NT2/D1 (cell line): ENCODE data around the gene ZNF682.
A peak's percentile ranks its signal among the peaks of the same experiment; 100 is the strongest.
"Not testable (repeated sequence)": the region's sequence is repeated elsewhere in the genome, so short reads cannot be mapped to it uniquely, and the experiment has no call there.

Experiments
- DNase-seq: peaks from one replicate; pipeline ENCODE4 v3.0.0-alpha.2; 2011; ENCODE audit warnings: low read depth, low spot score
- H3K27me3 ChIP-seq: 2 replicates; pipeline ENCODE4 v1.6.0; 2011; ENCODE audit warnings: mild to moderate bottlenecking; ENCODE audit not compliant: insufficient read length, insufficient read depth
- H3K36me3 ChIP-seq: 2 replicates; pipeline ENCODE4 v1.6.1; 2011; ENCODE audit warnings: mild to moderate bottlenecking, low read length, mixed read lengths; ENCODE audit not compliant: insufficient read depth, insufficient read length
- H3K4me1 ChIP-seq: 2 replicates; pipeline ENCODE4 v1.5.1; 2011; ENCODE audit not compliant: insufficient read depth, insufficient read length
- H3K4me3 ChIP-seq: 2 replicates; pipeline ENCODE4 v1.5.1; 2011; ENCODE audit warnings: low read depth; ENCODE audit not compliant: insufficient read length
- H3K9ac ChIP-seq: 2 replicates; pipeline ENCODE4 v1.6.0; 2011; ENCODE audit warnings: low read depth; ENCODE audit not compliant: insufficient read length
- H3K9me3 ChIP-seq: 2 replicates; pipeline ENCODE4 v1.5.1; 2011; ENCODE audit warnings: mild to moderate bottlenecking, low read length; ENCODE audit not compliant: insufficient read depth
- SUZ12 ChIP-seq: IDR thresholded peaks from 2 replicates; pipeline ENCODE4 v1.6.1; 2011; ENCODE audit not compliant: insufficient read length, insufficient read depth; ENCODE audit errors: extremely low read depth
- YY1 ChIP-seq: IDR thresholded peaks from 2 replicates; pipeline ENCODE4 v1.6.1; 2011; ENCODE audit not compliant: insufficient read length, insufficient read depth
- ZNF274 ChIP-seq: IDR thresholded peaks from 2 replicates; pipeline ENCODE4 v1.6.1; 2011; ENCODE audit warnings: mild to moderate bottlenecking, low read depth, low read length

The ZNF682 gene

GRCh38 chr19:20051841-20052768, 12.8 kb upstream of the ZNF682 start:
- no peaks in the 10 kb centered on the region for H3K36me3 ChIP-seq
- H3K9me3 ChIP-seq: no peaks in the 10 kb centered on the region
- H3K4me1 ChIP-seq: no peaks in the 10 kb centered on the region
- H3K4me3 ChIP-seq: peak overlapping the region; percentile 87
- H3K9ac ChIP-seq: peak overlapping the region; percentile 83
- peak; percentile 99 for DNase-seq
- no peaks in the 10 kb centered on the region for H3K27me3 ChIP-seq
- TF ChIP-seq SUZ12 (no peak), YY1 (peak; percentile 59), ZNF274 (no peak)

- H3K4me3 ChIP-seq, H3K9ac ChIP-seq, H3K9me3 ChIP-seq, DNase-seq, H3K4me1 ChIP-seq, H3K36me3 ChIP-seq, H3K27me3 ChIP-seq: not testable (repeated sequence)
These were observed 6.4 kb upstream of the ZNF682 start for GRCh38 chr19:20045742-20046141.

- no peaks in the 10 kb centered on the region for H3K4me1 ChIP-seq
- TF ChIP-seq YY1 (no peak), SUZ12 (no peak), ZNF274 (no peak)
- H3K27me3 ChIP-seq: no peaks in the 10 kb centered on the region
- DNase-seq: no peak
- no peak overlapping the region for H3K4me3 ChIP-seq
- H3K36me3 ChIP-seq: no peaks in the 10 kb centered on the region
- H3K9ac ChIP-seq: no peak overlapping the region
- H3K9me3 ChIP-seq: no peaks in the 10 kb centered on the region
These were observed 5.4 kb upstream of the ZNF682 start for GRCh38 chr19:20044663-20045062.

GRCh38 chr19:20038358-20039202, 725 bp downstream of the ZNF682 start:
- Histone ChIP-seq H3K36me3 (peaks cover 17% of the 10 kb centered on the region), H3K27me3 (no peaks in the 10 kb centered on the region), H3K4me1 (no peaks in the 10 kb centered on the region), H3K9ac (peak overlapping the region; percentile 90), H3K4me3 (peak overlapping the region; percentile 86), H3K9me3 (no peaks in the 10 kb centered on the region)
- DNase-seq: no peak
- TF ChIP-seq ZNF274 (no peak), SUZ12 (no peak), YY1 (no peak)

DNA sequence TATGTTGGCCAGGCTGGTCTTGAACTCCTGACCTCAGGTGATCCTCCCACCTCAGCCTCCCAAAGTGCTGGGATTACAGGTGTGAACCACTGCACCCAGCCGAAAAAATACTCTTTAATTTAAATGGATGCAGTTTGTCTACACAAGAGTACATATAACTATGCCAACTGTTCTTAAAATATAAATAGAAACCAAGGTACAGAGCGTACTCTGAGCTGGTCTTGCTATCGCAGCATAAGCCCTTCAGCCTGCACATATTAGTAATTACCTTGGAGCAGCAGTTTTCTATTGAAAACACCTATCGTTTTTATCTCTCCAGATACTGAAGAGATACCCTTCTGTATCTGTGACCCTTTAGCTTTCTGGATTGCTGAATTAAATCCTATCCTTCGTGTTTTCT, 3.4 kb downstream of the ZNF682 start:
- Histone ChIP-seq H3K4me3 (no peak overlapping the region), H3K4me1 (no peaks in the 10 kb centered on the region), H3K36me3 (peaks cover 29% of the 10 kb centered on the region), H3K27me3 (no peaks in the 10 kb centered on the region), H3K9me3 (no peaks in the 10 kb centered on the region), H3K9ac (no peak overlapping the region)
- DNase-seq: no peak
- TF ChIP-seq ZNF274 (no peak), SUZ12 (no peak), YY1 (no peak)

DNA sequence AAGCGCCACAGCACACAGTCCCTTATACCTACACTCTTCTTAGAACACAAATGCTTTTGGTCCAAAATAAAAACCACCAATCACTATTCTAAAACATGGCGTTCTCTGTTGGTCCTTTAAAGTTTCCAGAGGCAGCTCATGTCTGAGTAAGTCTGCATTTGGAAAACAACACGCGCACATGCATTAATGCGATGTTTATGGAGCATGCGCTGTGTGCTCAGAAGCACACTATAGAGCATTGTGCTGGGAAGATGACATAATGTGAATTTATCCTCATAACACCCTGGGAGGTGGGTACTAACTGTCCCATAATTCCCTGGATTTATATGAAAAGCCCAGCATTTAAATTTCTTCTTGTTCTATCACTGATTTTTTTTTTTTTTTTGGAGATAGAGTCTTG, 10.7 kb downstream of the ZNF682 start:
- Histone ChIP-seq H3K36me3 (peaks cover 47% of the 10 kb centered on the region), H3K4me1 (no peaks in the 10 kb centered on the region), H3K9ac (no peak overlapping the region), H3K4me3 (no peak overlapping the region), H3K9me3 (no peaks in the 10 kb centered on the region), H3K27me3 (no peaks in the 10 kb centered on the region)
- no peak for TF ChIP-seq SUZ12
- no peak for TF ChIP-seq ZNF274
- no peak for DNase-seq

DNA sequence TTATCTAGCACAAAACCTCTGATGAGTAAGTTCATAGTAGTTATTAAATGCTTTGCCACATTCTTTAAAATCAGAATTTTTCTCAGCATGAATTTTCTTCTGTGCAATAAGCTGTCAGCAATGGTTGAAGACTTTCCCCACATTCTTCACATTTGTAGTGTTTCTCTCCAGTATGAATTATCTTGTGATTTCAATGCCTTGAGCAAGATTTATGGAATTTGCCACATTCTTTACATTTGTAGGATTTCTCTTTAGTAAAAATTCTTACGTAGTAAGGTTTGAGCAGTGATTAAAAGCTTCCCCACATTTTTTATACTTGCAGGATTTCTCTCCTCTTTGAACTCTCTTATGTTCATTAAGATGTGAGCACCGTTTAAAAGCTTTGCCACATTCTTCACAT, 33.6 kb downstream of the ZNF682 start:
- Histone ChIP-seq H3K36me3 (peaks cover 28% of the 10 kb centered on the region), H3K4me3 (no peak overlapping the region), H3K9me3 (peaks cover 70% of the 10 kb centered on the region), H3K9ac (no peak overlapping the region), H3K27me3 (no peaks in the 10 kb centered on the region), H3K4me1 (no peaks in the 10 kb centered on the region)
- no peak for TF ChIP-seq SUZ12
- no peak for TF ChIP-seq YY1
- no peak for TF ChIP-seq ZNF274
- DNase-seq: no peak
